Measurements from ENCODE around the gene PIAS1. TPM values are rescaled to one million over a fixed set of nuclear protein-coding genes. Genes with fewer than 3 reads are reported as not detected.

PIAS1 gene
- total RNA-seq, 1 experiment from 2014 or later = 29.7 TPM

DNA sequence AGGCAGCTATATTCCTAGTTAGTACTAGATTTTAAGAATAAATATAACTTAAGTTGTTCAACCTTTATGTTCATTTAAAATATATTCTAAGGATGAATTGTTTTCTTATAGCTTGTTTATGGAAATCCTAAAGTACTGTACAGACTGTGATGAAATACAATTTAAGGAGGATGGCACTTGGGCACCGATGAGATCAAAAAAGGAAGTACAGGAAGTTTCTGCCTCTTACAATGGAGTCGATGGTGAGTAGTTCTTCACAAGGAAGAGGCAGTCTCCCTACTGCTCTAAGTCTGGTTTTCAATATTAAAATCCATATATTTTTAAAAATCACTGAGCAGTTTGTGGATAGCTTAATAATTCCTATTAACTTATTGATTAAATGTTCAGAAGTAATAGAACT, 121.4 kb downstream of the PIAS1 start:
- no peak overlapping the region for H3K4me3 Mint-ChIP-seq
- H3K36me3 Mint-ChIP-seq = peaks cover 21% of the 10 kb centered on the region
- CTCF ChIA-PET = interaction anchor here (0.7 kb wide), 1 partner anchor 19 kb away, joined by 6 read pairs; no protein-coding TSS in a partner anchor
- TF ChIP-seq, protein P1, sequence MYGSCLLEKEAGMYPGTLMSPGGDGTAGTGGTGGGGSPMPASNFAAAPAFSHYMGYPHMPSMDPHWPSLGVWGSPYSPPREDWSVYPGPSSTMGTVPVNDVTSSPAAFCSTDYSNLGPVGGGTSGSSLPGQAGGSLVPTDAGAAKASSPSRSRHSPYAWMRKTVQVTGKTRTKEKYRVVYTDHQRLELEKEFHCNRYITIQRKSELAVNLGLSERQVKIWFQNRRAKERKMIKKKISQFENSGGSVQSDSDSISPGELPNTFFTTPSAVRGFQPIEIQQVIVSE (CRISPR knock-in tag; IDR thresholded peaks at IDR 0.05; ENCODE audit: borderline replicate concordance) = no peak
- TF ChIP-seq, protein P2, sequence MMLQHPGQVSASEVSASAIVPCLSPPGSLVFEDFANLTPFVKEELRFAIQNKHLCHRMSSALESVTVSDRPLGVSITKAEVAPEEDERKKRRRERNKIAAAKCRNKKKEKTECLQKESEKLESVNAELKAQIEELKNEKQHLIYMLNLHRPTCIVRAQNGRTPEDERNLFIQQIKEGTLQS (CRISPR knock-in tag; conservative IDR thresholded peaks at IDR 0.05) = no peak
- TF ChIP-seq, protein P3, sequence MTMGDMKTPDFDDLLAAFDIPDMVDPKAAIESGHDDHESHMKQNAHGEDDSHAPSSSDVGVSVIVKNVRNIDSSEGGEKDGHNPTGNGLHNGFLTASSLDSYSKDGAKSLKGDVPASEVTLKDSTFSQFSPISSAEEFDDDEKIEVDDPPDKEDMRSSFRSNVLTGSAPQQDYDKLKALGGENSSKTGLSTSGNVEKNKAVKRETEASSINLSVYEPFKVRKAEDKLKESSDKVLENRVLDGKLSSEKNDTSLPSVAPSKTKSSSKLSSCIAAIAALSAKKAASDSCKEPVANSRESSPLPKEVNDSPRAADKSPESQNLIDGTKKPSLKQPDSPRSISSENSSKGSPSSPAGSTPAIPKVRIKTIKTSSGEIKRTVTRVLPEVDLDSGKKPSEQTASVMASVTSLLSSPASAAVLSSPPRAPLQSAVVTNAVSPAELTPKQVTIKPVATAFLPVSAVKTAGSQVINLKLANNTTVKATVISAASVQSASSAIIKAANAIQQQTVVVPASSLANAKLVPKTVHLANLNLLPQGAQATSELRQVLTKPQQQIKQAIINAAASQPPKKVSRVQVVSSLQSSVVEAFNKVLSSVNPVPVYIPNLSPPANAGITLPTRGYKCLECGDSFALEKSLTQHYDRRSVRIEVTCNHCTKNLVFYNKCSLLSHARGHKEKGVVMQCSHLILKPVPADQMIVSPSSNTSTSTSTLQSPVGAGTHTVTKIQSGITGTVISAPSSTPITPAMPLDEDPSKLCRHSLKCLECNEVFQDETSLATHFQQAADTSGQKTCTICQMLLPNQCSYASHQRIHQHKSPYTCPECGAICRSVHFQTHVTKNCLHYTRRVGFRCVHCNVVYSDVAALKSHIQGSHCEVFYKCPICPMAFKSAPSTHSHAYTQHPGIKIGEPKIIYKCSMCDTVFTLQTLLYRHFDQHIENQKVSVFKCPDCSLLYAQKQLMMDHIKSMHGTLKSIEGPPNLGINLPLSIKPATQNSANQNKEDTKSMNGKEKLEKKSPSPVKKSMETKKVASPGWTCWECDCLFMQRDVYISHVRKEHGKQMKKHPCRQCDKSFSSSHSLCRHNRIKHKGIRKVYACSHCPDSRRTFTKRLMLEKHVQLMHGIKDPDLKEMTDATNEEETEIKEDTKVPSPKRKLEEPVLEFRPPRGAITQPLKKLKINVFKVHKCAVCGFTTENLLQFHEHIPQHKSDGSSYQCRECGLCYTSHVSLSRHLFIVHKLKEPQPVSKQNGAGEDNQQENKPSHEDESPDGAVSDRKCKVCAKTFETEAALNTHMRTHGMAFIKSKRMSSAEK (CRISPR knock-in tag; IDR thresholded peaks at IDR 0.05; ENCODE audit: borderline replicate concordance) = no peak
- TF ChIP-seq, protein P4, sequence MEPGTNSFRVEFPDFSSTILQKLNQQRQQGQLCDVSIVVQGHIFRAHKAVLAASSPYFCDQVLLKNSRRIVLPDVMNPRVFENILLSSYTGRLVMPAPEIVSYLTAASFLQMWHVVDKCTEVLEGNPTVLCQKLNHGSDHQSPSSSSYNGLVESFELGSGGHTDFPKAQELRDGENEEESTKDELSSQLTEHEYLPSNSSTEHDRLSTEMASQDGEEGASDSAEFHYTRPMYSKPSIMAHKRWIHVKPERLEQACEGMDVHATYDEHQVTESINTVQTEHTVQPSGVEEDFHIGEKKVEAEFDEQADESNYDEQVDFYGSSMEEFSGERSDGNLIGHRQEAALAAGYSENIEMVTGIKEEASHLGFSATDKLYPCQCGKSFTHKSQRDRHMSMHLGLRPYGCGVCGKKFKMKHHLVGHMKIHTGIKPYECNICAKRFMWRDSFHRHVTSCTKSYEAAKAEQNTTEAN (CRISPR knock-in tag; IDR thresholded peaks at IDR 0.05) = no peak
- TF ChIP-seq, protein P5, sequence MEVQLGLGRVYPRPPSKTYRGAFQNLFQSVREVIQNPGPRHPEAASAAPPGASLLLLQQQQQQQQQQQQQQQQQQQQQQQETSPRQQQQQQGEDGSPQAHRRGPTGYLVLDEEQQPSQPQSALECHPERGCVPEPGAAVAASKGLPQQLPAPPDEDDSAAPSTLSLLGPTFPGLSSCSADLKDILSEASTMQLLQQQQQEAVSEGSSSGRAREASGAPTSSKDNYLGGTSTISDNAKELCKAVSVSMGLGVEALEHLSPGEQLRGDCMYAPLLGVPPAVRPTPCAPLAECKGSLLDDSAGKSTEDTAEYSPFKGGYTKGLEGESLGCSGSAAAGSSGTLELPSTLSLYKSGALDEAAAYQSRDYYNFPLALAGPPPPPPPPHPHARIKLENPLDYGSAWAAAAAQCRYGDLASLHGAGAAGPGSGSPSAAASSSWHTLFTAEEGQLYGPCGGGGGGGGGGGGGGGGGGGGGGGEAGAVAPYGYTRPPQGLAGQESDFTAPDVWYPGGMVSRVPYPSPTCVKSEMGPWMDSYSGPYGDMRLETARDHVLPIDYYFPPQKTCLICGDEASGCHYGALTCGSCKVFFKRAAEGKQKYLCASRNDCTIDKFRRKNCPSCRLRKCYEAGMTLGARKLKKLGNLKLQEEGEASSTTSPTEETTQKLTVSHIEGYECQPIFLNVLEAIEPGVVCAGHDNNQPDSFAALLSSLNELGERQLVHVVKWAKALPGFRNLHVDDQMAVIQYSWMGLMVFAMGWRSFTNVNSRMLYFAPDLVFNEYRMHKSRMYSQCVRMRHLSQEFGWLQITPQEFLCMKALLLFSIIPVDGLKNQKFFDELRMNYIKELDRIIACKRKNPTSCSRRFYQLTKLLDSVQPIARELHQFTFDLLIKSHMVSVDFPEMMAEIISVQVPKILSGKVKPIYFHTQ (CRISPR knock-in tag; IDR thresholded peaks at IDR 0.05) = no peak
- TF ChIP-seq ZNF396 (CRISPR knock-in tag; IDR thresholded peaks at IDR 0.05; ENCODE audit: borderline replicate concordance) (no peak), FOXP1 (CRISPR knock-in tag; IDR thresholded peaks at IDR 0.05; ENCODE audit: borderline replicate concordance) (no peak), JUN (CRISPR knock-in tag; IDR thresholded peaks at IDR 0.05) (no peak), TP53 (CRISPR knock-in tag; IDR thresholded peaks at IDR 0.05) (no peak), ZNF671 (CRISPR knock-in tag; IDR thresholded peaks at IDR 0.05) (no peak), NFYB (CRISPR knock-in tag; conservative IDR thresholded peaks at IDR 0.05; ENCODE audit: low read depth) (no peak), ZNF219 (CRISPR knock-in tag; IDR thresholded peaks at IDR 0.05; ENCODE audit: borderline replicate concordance) (no peak), TEAD1 (CRISPR knock-in tag; IDR thresholded peaks at IDR 0.05) (no peak), IRF2 (CRISPR knock-in tag; IDR thresholded peaks at IDR 0.05; ENCODE audit: borderline replicate concordance, low read depth) (no peak), EMX1 (CRISPR knock-in tag; IDR thresholded peaks at IDR 0.05) (no peak), ZNF263 (CRISPR knock-in tag; IDR thresholded peaks at IDR 0.05; ENCODE audit: low read depth) (no peak), SMAD3 (CRISPR knock-in tag; IDR thresholded peaks at IDR 0.05; ENCODE audit: borderline replicate concordance) (no peak)
- TF ChIP-seq, protein P6, sequence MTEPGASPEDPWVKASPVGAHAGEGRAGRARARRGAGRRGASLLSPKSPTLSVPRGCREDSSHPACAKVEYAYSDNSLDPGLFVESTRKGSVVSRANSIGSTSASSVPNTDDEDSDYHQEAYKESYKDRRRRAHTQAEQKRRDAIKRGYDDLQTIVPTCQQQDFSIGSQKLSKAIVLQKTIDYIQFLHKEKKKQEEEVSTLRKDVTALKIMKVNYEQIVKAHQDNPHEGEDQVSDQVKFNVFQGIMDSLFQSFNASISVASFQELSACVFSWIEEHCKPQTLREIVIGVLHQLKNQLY (CRISPR knock-in tag; IDR thresholded peaks at IDR 0.05) = no peak
- TF ChIP-seq, protein P7, sequence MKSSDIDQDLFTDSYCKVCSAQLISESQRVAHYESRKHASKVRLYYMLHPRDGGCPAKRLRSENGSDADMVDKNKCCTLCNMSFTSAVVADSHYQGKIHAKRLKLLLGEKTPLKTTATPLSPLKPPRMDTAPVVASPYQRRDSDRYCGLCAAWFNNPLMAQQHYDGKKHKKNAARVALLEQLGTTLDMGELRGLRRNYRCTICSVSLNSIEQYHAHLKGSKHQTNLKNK (CRISPR knock-in tag; IDR thresholded peaks at IDR 0.05) = no peak
- no peak overlapping the region for H3K27ac Mint-ChIP-seq
- 0 out of 2 replicates have a peak, but pooled peaks cover 4% of the 10 kb centered on the region for H3K9me3 Mint-ChIP-seq
- POLR2A ChIA-PET = no interaction called here
- no peak for DNase-seq (ENCODE audit: low spot score)
- no peak for ATAC-seq
- H3K27me3 Mint-ChIP-seq (ENCODE audit: low read depth) = no peaks in the 10 kb centered on the region
- no peaks in the 10 kb centered on the region for H3K4me1 Mint-ChIP-seq

Data from WTC11 (cell line).